ENCODE measurements around the gene CLK1. TPM values are rescaled to one million over a fixed set of nuclear protein-coding genes. Genes with fewer than 3 reads are reported as not detected.

The CLK1 gene
- total and polyA plus RNA-seq, 2 of the 8 experiments (the other 6 are each of a cell fraction or from before 2014, with no cell fraction given), result 22.3 to 35.2 TPM

DNA sequence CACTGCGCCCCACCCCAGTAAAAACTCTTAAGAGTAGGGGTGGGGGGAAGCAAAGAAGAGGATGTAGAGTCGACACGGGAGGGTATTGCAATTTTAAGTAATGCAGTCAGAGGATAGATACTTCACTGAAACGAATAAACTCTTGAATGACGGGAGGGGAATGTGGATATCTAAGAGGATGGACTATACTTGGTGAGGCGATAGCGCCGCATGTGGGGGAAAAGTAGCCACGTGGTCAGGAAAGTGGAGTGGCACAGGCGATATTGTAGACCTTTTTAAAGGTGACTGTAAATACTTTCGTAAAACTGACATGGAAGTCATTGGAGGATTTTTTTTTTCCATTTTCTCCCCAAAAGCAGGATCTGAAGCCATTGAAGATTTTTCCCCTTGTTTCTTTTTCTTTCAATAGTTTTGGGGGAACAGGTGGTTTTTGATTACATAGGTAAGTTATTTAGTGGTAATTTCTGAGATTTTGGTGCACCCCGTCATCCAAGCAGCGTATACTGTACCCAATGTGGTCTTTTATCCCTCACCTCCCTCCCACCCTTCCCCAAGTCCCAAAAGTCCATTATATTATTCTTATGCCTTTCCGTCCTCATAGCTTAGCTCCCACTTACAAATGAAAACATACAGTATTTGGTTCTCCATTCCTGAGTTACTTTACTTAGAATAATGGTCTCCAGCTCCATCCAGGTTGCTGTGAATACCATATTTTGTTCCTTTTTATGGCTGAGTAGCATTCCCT is 13.8 kb downstream of the CLK1 start:
- no peak overlapping the region for H3K18ac ChIP-seq (ENCODE audit: extremely low read depth, low read length)
- H3K79me2 ChIP-seq (ENCODE audit: control insufficient read depth in 1 of 2, insufficient read depth in 2 of 2, low read length in 2 of 2), result no peaks in the 10 kb centered on the region
- no peaks in the 10 kb centered on the region for H3K79me1 ChIP-seq (ENCODE audit: low read depth, low read length)
- no peak overlapping the region for H2BK120ac ChIP-seq (replicated peaks; ENCODE audit: low read depth, low read length)
- no peaks in the 10 kb centered on the region for H3K4me1 ChIP-seq (replicated peaks in 1 of 4; ENCODE audit: control insufficient read depth in 3 of 4, insufficient read depth in 4 of 4, low read length in 3 of 4)
- no peak overlapping the region for H3K4me3 ChIP-seq (ENCODE audit: extremely low read depth in 1 of 4, insufficient read depth in 2 of 4, low read depth in 3 of 4, low read length in 4 of 4)
- no peak overlapping the region for H2BK12ac ChIP-seq (ENCODE audit: low read depth, low read length)
- H3K56ac ChIP-seq (replicated peaks; ENCODE audit: insufficient read length, low read depth, low read length), result no peak overlapping the region
- H3K27me3 ChIP-seq (replicated peaks in 1 of 4; ENCODE audit: control insufficient read depth in 3 of 4, extremely low read depth in 1 of 4, insufficient read depth in 3 of 4, low read length in 3 of 4), result no peaks in the 10 kb centered on the region
- no peak overlapping the region for H2BK20ac ChIP-seq (ENCODE audit: low read length)
- no peak overlapping the region for H4K8ac ChIP-seq (ENCODE audit: extremely low read depth, insufficient read depth, low read length)
- no peak overlapping the region for H2BK15ac ChIP-seq (ENCODE audit: low read length)
- H3K9me3 ChIP-seq (ENCODE audit: insufficient read depth in 2 of 2, low read depth in 1 of 2, low read length in 1 of 2), result no peaks in the 10 kb centered on the region
- 93% methylated on average over 14 of the region's 14 CpGs; no CpG with 5 or more reads in 1 of the 2 experiments for WGBS, 2 experiments (ENCODE audit: extremely low coverage in 1 of 2, insufficient coverage in 1 of 2, insufficient read length in 1 of 2, insufficient replicate concordance in 2 of 2, low coverage in 1 of 2, low lambda C conversion rate in 2 of 2, missing lambda C conversion rate in 1 of 2)
- H3K4ac ChIP-seq (replicated peaks; ENCODE audit: insufficient read length, low read depth, low read length), result no peak overlapping the region
- no peak overlapping the region for H3K9ac ChIP-seq (replicated peaks in 1 of 4; ENCODE audit: extremely low read depth in 1 of 4, low read depth in 3 of 4, low read length in 3 of 4)
- no peak overlapping the region for H3K27ac ChIP-seq (ENCODE audit: low read depth, low read length)
- no peaks in the 10 kb centered on the region for H3K23me2 ChIP-seq (ENCODE audit: low read depth, low read length)
- ChIA-PET CTCF (ENCODE audit: partially characterized antibody) (interaction anchor here (1.9 kb wide), 1 partner anchor 22 kb away, joined by 7 read pairs; no protein-coding TSS in a partner anchor), POLR2A (ENCODE audit: partially characterized antibody) (interaction anchor here (1.4 to 3.2 kb wide), 4 partner anchors 14 to 34 kb away, joined by 6 to 14 read pairs (median 7); partner anchors contain the start of gene CLK1)
- FAIRE-seq (no peak), DNase-seq (ENCODE audit: low read depth in 1 of 2, low spot score in 2 of 2) (no peak)
- no peak overlapping the region for H3K23ac ChIP-seq (ENCODE audit: insufficient read length)
- peaks cover 2% of the 10 kb centered on the region in 2 experiments for H4K20me1 ChIP-seq (replicated peaks in 1 of 2; ENCODE audit: control insufficient read depth in 1 of 2, insufficient read depth in 2 of 2, low read length in 2 of 2)
- H3K4me2 ChIP-seq (ENCODE audit: insufficient read depth in 1 of 2, low read depth in 2 of 2, low read length in 2 of 2), result no peak overlapping the region
- peaks cover 17 to 48% (median 31%) of the 10 kb centered on the region in 4 experiments for H3K36me3 ChIP-seq (ENCODE audit: control insufficient read depth in 2 of 4, insufficient read depth in 4 of 4, low read length in 3 of 4)
- H4K5ac ChIP-seq (ENCODE audit: insufficient read length, low read depth, low read length), result no peak overlapping the region
- H4K91ac ChIP-seq (replicated peaks; ENCODE audit: insufficient read length, low read length), result no peak overlapping the region
- no peak overlapping the region for H2BK5ac ChIP-seq (ENCODE audit: low read depth, low read length)
- H3K14ac ChIP-seq (ENCODE audit: insufficient read length), result no peak overlapping the region
- H2AFZ ChIP-seq (ENCODE audit: low read length), result no peak overlapping the region
- TF ChIP-seq BRCA1 (IDR thresholded peaks at IDR 0.05; ENCODE audit: low read depth, low read length) (no peak), HDAC2 (IDR thresholded peaks at IDR 0.05; ENCODE audit: borderline replicate concordance in 1 of 2, low read depth in 2 of 2, low read length in 2 of 2) (no peak), RAD21 (IDR thresholded peaks at IDR 0.05 in 1 of 2, conservative IDR thresholded peaks at IDR 0.05 in 1 of 2; ENCODE audit: low read depth in 2 of 2, low read length in 2 of 2) (peak in 1 of 2 experiments; percentile 10; a peak in 2 of 4 replicates), EZH2 (IDR thresholded peaks at IDR 0.05; ENCODE audit: low read depth, low read length, severe bottlenecking) (no peak), JUN (IDR thresholded peaks at IDR 0.05; ENCODE audit: low read depth, low read length) (no peak)
- no peak overlapping the region for H2AK5ac ChIP-seq (ENCODE audit: low read depth, low read length)

All from H1 (cell line).